Smooth muscle cell of bladder (primary cell): Measurements from ENCODE around the gene TUBGCP5. TPM values are rescaled to one million over a fixed set of nuclear protein-coding genes. Genes with fewer than 3 reads are reported as not detected.

Experiments used
- total RNA-seq: library from RNA; depleted of rRNA; stranded (reverse); fragments of >200 nt; gene quantifications from 2 replicates; pipeline ENCODE4 v1.2.3, GENCODE V29; 2014

Gene TUBGCP5
- total RNA-seq = 17.8 and 26.2 TPM in 2 replicates

GRCh38 chr15:23039143-23039916 is at the start of gene TUBGCP5:
Gene TUBGCP5 (minus strand): TSS chr15:23039569. CDS start chr15:23039543, 26 bp downstream.

DNA sequence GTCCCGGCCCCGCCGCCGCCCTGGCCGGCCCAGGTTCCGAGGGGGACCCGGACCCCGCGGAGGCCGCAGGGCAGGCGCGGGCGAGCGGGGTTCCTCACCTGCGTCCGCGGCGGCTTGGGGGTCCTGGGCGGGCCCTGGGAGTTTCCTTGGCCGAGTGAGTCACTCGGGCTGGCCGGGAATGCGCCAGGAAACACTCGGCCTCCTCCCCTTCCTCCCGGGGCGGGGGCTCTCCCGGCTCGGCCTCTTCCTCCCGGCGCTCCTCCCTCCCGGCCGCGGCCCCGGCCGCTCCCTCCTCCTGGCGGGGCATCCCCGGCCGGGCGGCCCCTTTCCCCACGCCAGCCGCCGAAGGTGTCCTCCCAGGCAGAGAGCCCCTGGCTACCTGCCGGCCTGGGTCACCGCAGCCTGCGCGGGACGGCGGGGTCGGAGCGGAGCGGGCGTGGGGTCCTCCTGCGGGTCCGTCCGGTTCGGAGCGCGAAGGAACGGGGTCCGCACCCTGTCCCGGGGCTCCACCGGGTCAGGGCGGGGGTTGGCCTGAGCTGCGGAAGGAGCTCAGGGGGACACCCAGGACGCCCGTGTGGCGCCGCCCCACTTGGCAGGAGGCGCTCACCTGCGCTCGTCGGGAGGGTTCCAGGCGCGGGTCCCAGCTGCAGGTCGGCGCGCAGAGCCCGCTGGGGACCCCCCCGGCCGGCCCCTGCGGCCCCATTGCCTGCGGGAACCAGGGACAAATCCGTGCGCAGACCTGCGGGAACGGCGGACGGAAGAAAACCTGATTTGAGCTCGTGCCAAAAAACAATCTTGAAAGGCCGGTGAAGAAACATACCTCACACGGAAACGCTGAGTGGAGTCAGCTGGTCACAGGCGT is 58.9 kb downstream of the TUBGCP5 start, which contains the start of gene CYFIP1:
Gene CYFIP1, minus strand, starts transcription at position 180 of the 862 bp plus-strand sequence. CDS start 33,083 bp downstream, outside the sequence.

Other genes with a start within 250 kb of the TUBGCP5 start
- gene NIPA2, start 200.9 kb downstream of the TUBGCP5 start, total RNA-seq = 54.9 and 65.5 TPM in 2 replicates
- gene CYFIP1, start 59.2 kb downstream of the TUBGCP5 start, total RNA-seq = 82.9 and 84.5 TPM in 2 replicates
- gene GOLGA6L1, start 97.3 kb upstream of the TUBGCP5 start, total RNA-seq = under 0.01 TPM in 1 of 2 replicates, not detected in the other